ENCODE measurements around the gene HOXD12. TPM values are rescaled to one million over a fixed set of nuclear protein-coding genes. Genes with fewer than 3 reads are reported as not detected.

HOXD12 gene
- total RNA-seq, 1 donor from 2014 or later = not detected

- ATAC-seq (no peak), DNase-seq (ENCODE audit: missing footprints) (no peak)
- intact Hi-C loops (cut with DNase I) = loop anchor here (5.0 to 10.0 kb wide), 2 partner anchors 673 to 835 kb away; no protein-coding TSS in a partner anchor
These were observed 9.7 kb upstream of the HOXD12 start for GRCh38 chr2:176089843-176090395.

DNA sequence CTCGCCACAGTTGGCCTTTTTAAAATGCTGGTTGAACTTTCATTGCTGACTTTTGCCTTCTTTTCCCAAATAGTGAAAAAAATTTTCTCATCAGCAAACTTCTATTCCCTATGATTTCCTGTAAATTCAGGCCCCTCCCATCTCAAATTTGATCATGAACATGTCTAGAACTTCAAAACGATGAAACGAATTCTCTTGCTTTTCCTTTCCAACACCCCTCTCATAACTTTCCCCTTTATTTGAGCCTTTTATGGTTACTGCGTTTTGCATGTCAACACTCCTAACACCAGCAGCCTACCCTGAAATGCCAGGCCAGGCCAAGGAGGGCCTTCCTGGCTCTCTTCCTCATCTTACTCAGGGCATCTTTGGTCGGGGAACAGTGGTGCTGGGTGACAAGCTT lies 8.7 kb upstream of the HOXD12 start:
- ATAC-seq (no peak), DNase-seq (ENCODE audit: missing footprints) (no peak)
- intact Hi-C loops (cut with DNase I) = loop anchor here (10.0 kb wide), 1 partner anchor 836 kb away; no protein-coding TSS in a partner anchor

DNA sequence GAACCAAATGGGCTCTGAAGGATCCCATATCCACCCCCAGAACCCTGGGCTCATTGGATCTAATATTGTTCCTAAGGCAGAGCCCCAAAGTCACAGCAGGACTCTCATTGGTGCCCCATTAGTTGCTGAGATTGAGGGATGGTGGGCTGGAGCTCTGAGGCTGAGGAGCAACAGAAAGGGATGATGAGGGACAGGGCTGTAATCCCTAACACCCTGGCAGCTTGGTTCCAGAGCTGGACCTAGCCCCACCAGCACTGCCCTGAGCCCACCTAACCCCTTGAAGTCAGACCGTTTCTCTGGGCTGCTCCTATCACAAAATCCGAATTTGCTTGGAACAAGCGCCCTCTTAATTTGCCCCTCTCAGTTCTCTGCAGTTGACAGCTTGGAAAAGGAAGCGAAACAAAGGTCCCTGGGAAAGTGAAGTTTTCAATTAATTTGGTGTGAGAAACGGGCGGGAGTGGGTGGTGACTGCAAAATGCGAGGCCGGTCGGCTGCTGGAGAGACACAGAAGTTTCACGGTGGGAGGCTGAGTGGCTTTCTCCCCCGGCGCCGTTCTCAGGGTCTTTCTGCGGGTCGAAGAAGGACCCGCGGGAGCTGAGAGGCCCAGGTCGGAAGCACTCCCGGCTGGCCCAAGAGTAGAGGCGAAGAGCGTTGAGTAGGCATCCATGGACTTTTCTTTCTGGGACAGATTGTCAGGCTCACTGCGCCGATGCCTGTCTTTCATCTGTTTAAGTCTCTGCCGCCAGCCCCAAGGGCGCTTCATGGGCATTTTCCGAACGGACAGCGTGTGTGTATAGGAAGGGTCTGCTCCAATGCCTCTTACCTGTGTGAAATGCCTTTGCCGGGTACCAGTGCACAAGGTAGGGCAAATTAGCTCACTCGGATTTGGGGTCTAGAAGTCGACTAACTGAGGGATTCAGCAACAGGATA lies 8.0 kb upstream of the HOXD12 start:
- intact Hi-C loops (cut with DNase I) = loop anchor here (10.0 kb wide), 1 partner anchor 837 kb away; no protein-coding TSS in a partner anchor
- DNase-seq (ENCODE audit: missing footprints) (no peak), ATAC-seq (no peak)

- no peak for ATAC-seq
These were observed 7.1 kb upstream of the HOXD12 start, which contains the start of gene HOXD13 for GRCh38 chr2:176092270-176093144. Gene HOXD13 (plus strand): TSS chr2:176092721. CDS start chr2:176092891, 170 bp downstream.

DNA sequence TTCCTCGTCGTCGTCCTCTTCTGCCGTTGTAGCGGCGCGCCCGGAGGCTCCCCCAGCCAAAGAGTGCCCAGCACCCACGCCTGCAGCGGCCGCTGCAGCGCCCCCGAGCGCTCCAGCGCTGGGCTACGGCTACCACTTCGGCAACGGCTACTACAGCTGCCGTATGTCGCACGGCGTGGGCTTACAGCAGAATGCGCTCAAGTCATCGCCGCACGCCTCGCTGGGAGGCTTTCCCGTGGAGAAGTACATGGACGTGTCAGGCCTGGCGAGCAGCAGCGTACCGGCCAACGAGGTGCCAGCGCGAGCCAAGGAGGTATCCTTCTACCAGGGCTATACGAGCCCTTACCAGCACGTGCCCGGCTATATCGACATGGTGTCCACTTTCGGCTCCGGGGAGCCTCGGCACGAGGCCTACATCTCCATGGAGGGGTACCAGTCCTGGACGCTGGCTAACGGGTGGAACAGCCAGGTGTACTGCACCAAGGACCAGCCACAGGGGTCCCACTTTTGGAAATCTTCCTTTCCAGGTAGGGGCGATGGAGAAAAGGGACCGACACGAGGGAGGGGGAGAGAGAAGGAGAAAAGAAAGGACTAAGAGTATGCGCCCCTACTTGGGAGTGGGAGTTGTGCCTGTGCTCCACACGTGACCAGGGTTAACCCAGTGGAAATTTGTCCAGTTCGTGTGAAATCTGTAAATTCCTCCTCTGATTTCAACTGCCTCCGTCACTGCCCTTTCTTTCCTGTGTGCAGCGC lies 6.3 kb upstream of the HOXD12 start:
- intact Hi-C loops (cut with DNase I) = loop anchor here (10.0 kb wide), 1 partner anchor 839 kb away; no protein-coding TSS in a partner anchor
- ATAC-seq = no peak
- DNase-seq (ENCODE audit: missing footprints) = no peak

More at GRCh38 chr2:176092270-176093144, 7.1 kb upstream of the HOXD12 start, which contains the start of gene HOXD13:
- intact Hi-C loops (cut with DNase I) = loop anchor here (10.0 kb wide), 1 partner anchor 838 kb away; no protein-coding TSS in a partner anchor
- DNase-seq (ENCODE audit: missing footprints) = no peak

DNA sequence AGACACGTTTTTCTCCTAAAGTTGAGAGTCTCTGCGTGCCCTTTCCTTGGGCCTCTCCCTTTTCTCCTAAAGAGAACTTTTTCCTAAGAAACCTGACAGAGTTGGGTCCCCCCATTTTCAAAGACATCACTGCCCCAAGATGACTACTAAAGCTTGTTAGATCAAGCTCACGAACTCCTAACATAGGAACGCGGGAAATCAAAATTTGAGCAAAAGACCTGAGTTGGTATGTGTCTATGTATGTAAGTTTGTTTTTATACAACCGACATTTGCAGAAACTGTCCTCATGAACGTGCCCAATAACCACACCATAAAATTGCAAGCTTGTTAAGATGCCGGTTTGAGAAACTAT lies 5.7 kb upstream of the HOXD12 start:
- no peak for ATAC-seq
- no peak for DNase-seq (ENCODE audit: missing footprints)
- intact Hi-C loops (cut with DNase I) = loop anchor here (10.0 kb wide), 1 partner anchor 839 kb away; no protein-coding TSS in a partner anchor

DNA sequence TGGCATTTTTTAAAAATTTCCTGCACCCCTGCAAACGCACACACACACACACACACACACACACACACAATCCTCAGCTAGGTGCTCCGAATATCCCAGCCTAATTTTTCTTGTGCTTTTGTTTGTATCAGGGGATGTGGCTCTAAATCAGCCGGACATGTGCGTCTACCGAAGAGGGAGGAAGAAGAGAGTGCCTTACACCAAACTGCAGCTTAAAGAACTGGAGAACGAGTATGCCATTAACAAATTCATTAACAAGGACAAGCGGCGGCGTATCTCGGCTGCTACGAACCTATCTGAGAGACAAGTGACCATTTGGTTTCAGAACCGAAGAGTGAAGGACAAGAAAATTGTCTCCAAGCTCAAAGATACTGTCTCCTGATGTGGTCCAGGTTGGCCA lies 5.2 kb upstream of the HOXD12 start:
- intact Hi-C loops (cut with DNase I) = loop anchor here (10.0 kb wide), 1 partner anchor 840 kb away; no protein-coding TSS in a partner anchor
- DNase-seq (ENCODE audit: missing footprints) = no peak
- ATAC-seq = no peak

DNA sequence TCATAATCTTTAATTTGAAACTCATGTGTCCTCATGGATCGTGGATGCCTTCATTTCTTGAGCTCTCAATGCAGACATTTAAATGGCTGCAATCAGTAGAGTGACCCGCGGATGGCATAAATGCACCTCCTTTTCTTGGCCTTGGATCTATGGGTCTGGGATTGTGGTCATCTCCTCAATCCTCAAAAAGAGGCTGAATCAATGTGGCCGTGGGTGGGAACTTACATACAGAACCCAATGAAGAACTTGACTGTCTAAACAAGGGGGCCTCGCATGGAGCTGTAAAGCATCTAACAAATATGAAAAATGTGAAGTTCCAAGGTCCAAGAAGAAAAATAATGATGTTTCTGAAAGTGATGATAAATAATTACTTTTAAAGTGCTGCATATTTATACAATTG lies 4.2 kb upstream of the HOXD12 start:
- ATAC-seq = no peak
- intact Hi-C loops (cut with DNase I) = loop anchor here (10.0 kb wide), 1 partner anchor 841 kb away; no protein-coding TSS in a partner anchor
- DNase-seq (ENCODE audit: missing footprints) = no peak

DNA sequence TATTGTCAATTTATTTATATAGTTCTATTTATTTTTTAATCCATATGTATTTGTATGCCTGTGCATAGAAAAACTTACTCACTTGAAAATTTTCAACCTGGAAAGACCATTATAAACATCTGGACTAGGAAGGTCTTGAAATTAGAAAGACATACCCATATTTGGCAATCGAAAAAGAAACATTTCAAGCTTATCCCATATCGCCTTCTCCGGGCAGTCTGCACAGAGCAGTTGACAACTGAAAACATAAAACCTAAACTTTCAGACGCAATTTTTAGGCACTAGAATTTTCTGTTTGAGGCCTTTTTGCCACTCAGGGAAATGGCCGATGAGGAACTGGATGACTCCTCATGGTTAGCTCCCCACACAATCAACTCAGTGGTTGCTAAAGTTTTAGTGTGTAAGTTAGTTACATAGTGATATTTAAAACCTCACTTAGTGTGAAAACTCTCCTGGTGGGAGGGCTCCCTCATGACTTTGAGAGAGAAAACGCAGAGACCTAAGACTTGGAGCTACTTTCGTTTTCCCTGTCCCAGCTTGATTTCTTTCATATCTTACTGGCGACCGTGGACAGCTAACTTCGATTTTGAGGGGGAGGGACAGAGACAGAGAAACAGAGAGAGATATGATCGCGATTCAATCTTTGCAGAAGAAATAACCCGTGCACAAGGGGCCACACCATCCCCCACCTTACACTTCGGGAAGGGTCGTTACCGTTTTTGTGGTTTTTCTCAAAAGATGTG lies 3.2 kb upstream of the HOXD12 start:
- intact Hi-C loops (cut with DNase I) = loop anchor here (2.0 to 10.0 kb wide), 2 partner anchors 730 to 842 kb away; no protein-coding TSS in a partner anchor
- ATAC-seq (no peak), DNase-seq (ENCODE audit: missing footprints) (no peak)

GRCh38 chr2:176096986-176097819 lies 2.4 kb upstream of the HOXD12 start:
- ATAC-seq = peak; percentile 77
- intact Hi-C loops (cut with DNase I) = loop anchor here (2.0 to 10.0 kb wide), 2 partner anchors 730 to 842 kb away; no protein-coding TSS in a partner anchor
- DNase-seq (ENCODE audit: missing footprints) = peak; percentile 82

- DNase-seq (ENCODE audit: missing footprints) (no peak), ATAC-seq (no peak)
- intact Hi-C loops (cut with DNase I) = loop anchor here (2.0 to 10.0 kb wide), 2 partner anchors 731 to 843 kb away; no protein-coding TSS in a partner anchor
These were observed 1.7 kb upstream of the HOXD12 start for GRCh38 chr2:176097820-176098365.

- ATAC-seq (no peak), DNase-seq (ENCODE audit: missing footprints) (no peak)
- intact Hi-C loops (cut with DNase I) = loop anchor here (10.0 kb wide), 1 partner anchor 844 kb away; no protein-coding TSS in a partner anchor
These were observed 1.0 kb upstream of the HOXD12 start for GRCh38 chr2:176098366-176099158.

GRCh38 chr2:176099159-176099727 lies 352 bp upstream of the HOXD12 start:
- DNase-seq (ENCODE audit: missing footprints) (no peak), ATAC-seq (no peak)
- intact Hi-C loops (cut with DNase I) = loop anchor here (10.0 kb wide), 1 partner anchor 844 kb away; no protein-coding TSS in a partner anchor

- no peak for ATAC-seq
- DNase-seq (ENCODE audit: missing footprints) = no peak
- intact Hi-C loops (cut with DNase I) = no loop called here
These were observed 1.0 kb downstream of the HOXD12 start for GRCh38 chr2:176100547-176101140.
